Gastroesophageal sphincter (tissue), 3 donors: ENCODE data around the gene CYFIP2.

Experiments
- CTCF ChIP-seq, 4 experiments: fragments of 200-600 bp in 2 of 4; fragments of 450-650 bp in 2 of 4; sonication (generic) in 1 of 4; IDR thresholded peaks; one replicate each; pipeline ENCODE4 v1.5.1; 2017 to 2019; ENCODE audit warnings: antibody characterized with exemption in 4 of 4, mild to moderate bottlenecking in 2 of 4, moderate library complexity in 2 of 4
- EP300 ChIP-seq: sonication (generic); formaldehyde crosslinking; IDR thresholded peaks from one replicate; pipeline ENCODE4 v1.6.1; 2017; ENCODE audit warnings: antibody characterized with exemption, mild to moderate bottlenecking
- POLR2A ChIP-seq, 2 donors: fragments of 450-650 bp; IDR thresholded peaks; one replicate each; pipeline ENCODE4 v1.6.1; 2017; ENCODE audit warnings: antibody characterized with exemption in 2 of 2, mild to moderate bottlenecking in 2 of 2, moderate library complexity in 1 of 2
- POLR2AphosphoS5 ChIP-seq: sonication (generic); formaldehyde crosslinking; IDR thresholded peaks from one replicate; pipeline ENCODE4 v1.6.1; 2017; ENCODE audit warnings: antibody characterized with exemption

DNA sequence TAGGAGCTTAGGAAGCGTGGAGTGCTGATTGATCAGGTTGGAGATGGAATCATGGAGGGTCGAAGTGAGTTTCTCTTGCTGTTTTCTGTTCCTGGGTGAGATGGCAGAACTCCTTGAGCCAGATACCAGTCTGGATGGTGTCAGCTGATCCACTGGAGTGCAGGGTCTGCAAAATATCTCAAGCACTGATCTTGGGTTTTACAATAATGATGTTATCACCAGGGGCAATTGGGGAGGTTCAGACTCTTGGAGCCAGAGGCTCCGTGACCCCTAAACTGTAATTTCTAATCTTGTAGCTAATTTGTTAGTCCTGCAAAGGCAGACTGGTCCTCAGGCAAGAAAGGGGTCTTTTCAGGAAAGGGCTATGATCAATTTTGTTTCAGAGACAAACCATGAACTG lies 114.1 kb downstream of the CYFIP2 start:
- TF ChIP-seq POLR2A (IDR thresholded peaks at IDR 0.05) (no peak), CTCF (IDR thresholded peaks at IDR 0.05) (no peak), EP300 (no peak), POLR2AphosphoS5 (no peak)
